ENCODE measurements around the gene CDH20.

- TF ChIP-seq, protein P1, sequence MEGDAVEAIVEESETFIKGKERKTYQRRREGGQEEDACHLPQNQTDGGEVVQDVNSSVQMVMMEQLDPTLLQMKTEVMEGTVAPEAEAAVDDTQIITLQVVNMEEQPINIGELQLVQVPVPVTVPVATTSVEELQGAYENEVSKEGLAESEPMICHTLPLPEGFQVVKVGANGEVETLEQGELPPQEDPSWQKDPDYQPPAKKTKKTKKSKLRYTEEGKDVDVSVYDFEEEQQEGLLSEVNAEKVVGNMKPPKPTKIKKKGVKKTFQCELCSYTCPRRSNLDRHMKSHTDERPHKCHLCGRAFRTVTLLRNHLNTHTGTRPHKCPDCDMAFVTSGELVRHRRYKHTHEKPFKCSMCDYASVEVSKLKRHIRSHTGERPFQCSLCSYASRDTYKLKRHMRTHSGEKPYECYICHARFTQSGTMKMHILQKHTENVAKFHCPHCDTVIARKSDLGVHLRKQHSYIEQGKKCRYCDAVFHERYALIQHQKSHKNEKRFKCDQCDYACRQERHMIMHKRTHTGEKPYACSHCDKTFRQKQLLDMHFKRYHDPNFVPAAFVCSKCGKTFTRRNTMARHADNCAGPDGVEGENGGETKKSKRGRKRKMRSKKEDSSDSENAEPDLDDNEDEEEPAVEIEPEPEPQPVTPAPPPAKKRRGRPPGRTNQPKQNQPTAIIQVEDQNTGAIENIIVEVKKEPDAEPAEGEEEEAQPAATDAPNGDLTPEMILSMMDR (IDR thresholded peaks at IDR 0.05 in 2 of 3, conservative IDR thresholded peaks at IDR 0.05 in 1 of 3; ENCODE audit: borderline replicate concordance in 1 of 3, insufficient read depth in 1 of 3, low read depth in 2 of 3, low read length in 2 of 3), result no peak
- TF ChIP-seq POLR2A (IDR thresholded peaks at IDR 0.05; ENCODE audit: borderline replicate concordance, extremely low read depth, insufficient read depth, insufficient read length), result no peak
- no peak for TF ChIP-seq ATF3 (IDR thresholded peaks at IDR 0.05)
- no peak for TF ChIP-seq EGR1 (IDR thresholded peaks at IDR 0.05; ENCODE audit: low read depth)
- no peak for TF ChIP-seq YY1 (IDR thresholded peaks at IDR 0.05; ENCODE audit: extremely low read depth, insufficient replicate concordance, low read depth, low read length)
- TF ChIP-seq, protein P2, sequence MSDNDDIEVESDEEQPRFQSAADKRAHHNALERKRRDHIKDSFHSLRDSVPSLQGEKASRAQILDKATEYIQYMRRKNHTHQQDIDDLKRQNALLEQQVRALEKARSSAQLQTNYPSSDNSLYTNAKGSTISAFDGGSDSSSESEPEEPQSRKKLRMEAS (IDR thresholded peaks at IDR 0.05), result no peak
Measured at GRCh38 chr18:61556316-61556715, 223.1 kb downstream of the CDH20 start.
